ENCODE measurements around the gene DPP6. TPM values are rescaled to one million over a fixed set of nuclear protein-coding genes. Genes with fewer than 3 reads are reported as not detected.

The DPP6 gene
- total RNA-seq, 1 donor from 2014 or later = 0.48 TPM

DNA sequence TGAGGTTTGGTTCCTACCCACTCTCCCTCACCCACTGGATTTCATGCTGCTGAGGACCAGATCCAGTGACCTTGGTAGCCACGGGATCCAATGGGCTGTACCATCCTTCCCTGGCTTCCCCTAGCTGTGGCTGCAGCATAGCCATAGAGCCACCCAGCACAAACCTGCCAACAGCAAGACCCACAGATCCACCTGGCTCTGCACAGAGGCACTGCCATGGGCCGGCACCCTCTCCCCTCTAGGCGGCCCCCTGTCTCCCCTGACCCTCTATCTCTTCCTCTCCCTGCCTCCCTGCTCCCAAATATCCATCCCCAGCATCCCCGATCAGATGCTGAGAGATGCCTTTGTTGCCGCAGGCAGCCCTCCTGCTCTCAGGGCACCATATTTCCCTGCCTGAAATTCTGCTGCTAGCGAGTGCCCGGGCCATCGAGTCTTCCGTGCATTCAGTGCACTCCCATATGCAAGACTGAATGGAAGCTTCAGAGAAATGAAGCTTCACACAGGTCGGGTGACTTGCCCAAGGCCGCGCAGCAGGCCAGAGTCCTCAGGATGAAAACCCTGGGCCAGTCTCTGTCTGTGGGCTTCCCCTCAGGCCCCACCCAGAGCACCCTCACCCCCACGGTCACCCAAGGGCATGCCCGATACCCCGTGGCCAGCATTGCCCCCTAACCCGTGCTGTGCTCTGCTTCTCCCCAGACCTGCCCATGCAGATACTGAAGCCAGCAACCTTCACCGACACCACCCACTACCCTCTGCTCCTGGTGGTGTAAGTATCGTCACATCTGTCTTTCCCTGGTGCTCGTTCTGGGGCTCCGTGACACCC, 819.9 kb downstream of the DPP6 start:
- H3K36me3 ChIP-seq (ENCODE audit: insufficient read depth, low read length) = no peaks in the 10 kb centered on the region
- H4K20me1 ChIP-seq (ENCODE audit: insufficient read depth, low read length) = no peaks in the 10 kb centered on the region
- peaks cover 1% of the 10 kb centered on the region for H3K36me3 Mint-ChIP-seq (ENCODE audit: low read depth, unreplicated experiment)
- H3K4me2 ChIP-seq (ENCODE audit: low read length) = no peak overlapping the region
- TF ChIP-seq, protein P1, sequence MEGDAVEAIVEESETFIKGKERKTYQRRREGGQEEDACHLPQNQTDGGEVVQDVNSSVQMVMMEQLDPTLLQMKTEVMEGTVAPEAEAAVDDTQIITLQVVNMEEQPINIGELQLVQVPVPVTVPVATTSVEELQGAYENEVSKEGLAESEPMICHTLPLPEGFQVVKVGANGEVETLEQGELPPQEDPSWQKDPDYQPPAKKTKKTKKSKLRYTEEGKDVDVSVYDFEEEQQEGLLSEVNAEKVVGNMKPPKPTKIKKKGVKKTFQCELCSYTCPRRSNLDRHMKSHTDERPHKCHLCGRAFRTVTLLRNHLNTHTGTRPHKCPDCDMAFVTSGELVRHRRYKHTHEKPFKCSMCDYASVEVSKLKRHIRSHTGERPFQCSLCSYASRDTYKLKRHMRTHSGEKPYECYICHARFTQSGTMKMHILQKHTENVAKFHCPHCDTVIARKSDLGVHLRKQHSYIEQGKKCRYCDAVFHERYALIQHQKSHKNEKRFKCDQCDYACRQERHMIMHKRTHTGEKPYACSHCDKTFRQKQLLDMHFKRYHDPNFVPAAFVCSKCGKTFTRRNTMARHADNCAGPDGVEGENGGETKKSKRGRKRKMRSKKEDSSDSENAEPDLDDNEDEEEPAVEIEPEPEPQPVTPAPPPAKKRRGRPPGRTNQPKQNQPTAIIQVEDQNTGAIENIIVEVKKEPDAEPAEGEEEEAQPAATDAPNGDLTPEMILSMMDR (IDR thresholded peaks at IDR 0.05; ENCODE audit: insufficient read depth, low read depth, low read length) = no peak
- TF ChIP-seq EZH2 (IDR thresholded peaks at IDR 0.05; ENCODE audit: insufficient read depth, low read length) = no peak
- peaks cover 53% of the 10 kb centered on the region for H3K27me3 Mint-ChIP-seq (ENCODE audit: low read depth, unreplicated experiment)
- H3K9me3 ChIP-seq (ENCODE audit: insufficient read depth, low read depth, low read length) = no peaks in the 10 kb centered on the region
- H3K4me3 ChIP-seq (ENCODE audit: insufficient read depth, low read depth, low read length) = no peak overlapping the region
- no peak overlapping the region for H3K4me3 Mint-ChIP-seq (ENCODE audit: unreplicated experiment)
- DNase-seq (ENCODE audit: low read depth) = no peak
- H3K27me3 ChIP-seq (ENCODE audit: insufficient read depth, low read length) = peaks cover 1% of the 10 kb centered on the region
- H3K9me3 Mint-ChIP-seq (ENCODE audit: unreplicated experiment) = no peaks in the 10 kb centered on the region
- no peak overlapping the region for H2AFZ ChIP-seq (ENCODE audit: low read depth, low read length)
- no peak for FAIRE-seq
- H3K27ac Mint-ChIP-seq (ENCODE audit: unreplicated experiment) = no peak overlapping the region
- H3K4me1 Mint-ChIP-seq (ENCODE audit: low read depth, unreplicated experiment) = no peaks in the 10 kb centered on the region
- no peaks in the 10 kb centered on the region for H3K4me1 ChIP-seq (ENCODE audit: insufficient read depth, low read length)
- no peaks in the 10 kb centered on the region for H3K79me2 ChIP-seq (ENCODE audit: insufficient read depth, low read length)
- no peak overlapping the region for H3K9ac ChIP-seq (ENCODE audit: low read length)
- H3K27ac ChIP-seq (ENCODE audit: low read depth, low read length) = no peak overlapping the region

DNA sequence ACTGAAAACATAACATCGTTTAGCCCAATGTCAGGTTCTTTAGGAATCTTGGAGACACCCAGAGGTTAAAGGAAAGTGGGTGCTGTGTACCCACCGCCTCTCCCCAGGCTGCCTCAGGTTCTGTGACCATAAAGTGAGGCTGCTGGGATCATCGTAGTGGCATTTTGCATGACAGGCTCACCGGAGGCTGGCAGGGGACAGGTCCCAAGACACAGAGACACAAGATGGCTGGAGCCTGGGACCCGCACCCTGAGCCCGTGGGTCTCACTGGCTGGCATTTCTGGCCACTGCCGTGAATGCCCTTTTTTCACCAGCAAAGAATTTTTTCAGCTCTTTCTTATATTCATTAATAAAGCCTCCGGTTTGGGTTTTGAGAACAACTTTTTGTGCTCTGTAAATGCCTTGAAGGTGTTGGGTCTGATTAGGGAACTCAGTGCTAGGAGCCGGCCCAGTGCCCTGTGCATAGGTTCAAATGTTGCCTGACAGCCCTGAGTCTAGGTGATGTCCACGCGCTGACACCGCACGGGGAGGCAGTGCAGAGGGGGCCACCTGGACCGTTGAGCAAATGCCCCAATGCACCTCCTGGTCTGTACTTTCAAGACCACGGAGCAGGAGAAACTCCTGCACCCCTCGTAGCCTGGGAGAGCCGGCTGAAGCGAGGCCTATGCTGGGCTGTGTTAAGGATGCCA, 820.8 kb downstream of the DPP6 start:
- Mint-ChIP-seq H3K27ac (ENCODE audit: unreplicated experiment) (no peak overlapping the region), H3K4me1 (ENCODE audit: low read depth, unreplicated experiment) (no peaks in the 10 kb centered on the region), H3K4me3 (ENCODE audit: unreplicated experiment) (no peak overlapping the region), H3K27me3 (ENCODE audit: low read depth, unreplicated experiment) (peaks cover 52% of the 10 kb centered on the region), H3K9me3 (ENCODE audit: unreplicated experiment) (no peaks in the 10 kb centered on the region), H3K36me3 (ENCODE audit: low read depth, unreplicated experiment) (peaks cover 1% of the 10 kb centered on the region)
- H3K27me3 ChIP-seq (ENCODE audit: insufficient read depth, low read length) = peaks cover 2% of the 10 kb centered on the region
- no peak overlapping the region for H3K27ac ChIP-seq (ENCODE audit: low read depth, low read length)
- no peak overlapping the region for H3K4me2 ChIP-seq (ENCODE audit: low read length)
- no peak overlapping the region for H2AFZ ChIP-seq (ENCODE audit: low read depth, low read length)
- no peaks in the 10 kb centered on the region for H3K79me2 ChIP-seq (ENCODE audit: insufficient read depth, low read length)
- TF ChIP-seq, protein P1 (IDR thresholded peaks at IDR 0.05; ENCODE audit: insufficient read depth, low read depth, low read length) = no peak
- no peak for TF ChIP-seq EZH2 (IDR thresholded peaks at IDR 0.05; ENCODE audit: insufficient read depth, low read length)
- no peak overlapping the region for H3K4me3 ChIP-seq (ENCODE audit: insufficient read depth, low read depth, low read length)
- no peak overlapping the region for H3K9ac ChIP-seq (ENCODE audit: low read length)
- no peaks in the 10 kb centered on the region for H4K20me1 ChIP-seq (ENCODE audit: insufficient read depth, low read length)
- H3K4me1 ChIP-seq (ENCODE audit: insufficient read depth, low read length) = no peaks in the 10 kb centered on the region
- no peak for FAIRE-seq
- H3K36me3 ChIP-seq (ENCODE audit: insufficient read depth, low read length) = no peaks in the 10 kb centered on the region
- H3K9me3 ChIP-seq (ENCODE audit: insufficient read depth, low read depth, low read length) = no peaks in the 10 kb centered on the region
- no peak for DNase-seq (ENCODE audit: low read depth)
